A673 (cell line): Measurements from ENCODE around the gene PIEZO1. TPM values are rescaled to one million over a fixed set of nuclear protein-coding genes. Genes with fewer than 3 reads are reported as not detected.
A peak's percentile ranks its signal among the peaks of the same experiment; 100 is the strongest.

Experiments
- BruUV-seq: library from RNA; stranded (reverse); fragments of 400-500 nt; replicated peaks from 2 replicates; lab custom pipeline; 2021; lab: Mats Ljungman, UMichigan
- CTCF ChIA-PET: fragments of 300-600 bp; sonication (Branson Sonifier 250); formaldehyde crosslinking; loops from one replicate; lab custom pipeline; 2022; ENCODE audit warnings: antibody characterized with exemption; lab: Charles Lee
- POLR2A ChIA-PET: fragments of 300-600 bp; sonication (Branson Sonifier 250); formaldehyde crosslinking; loops from one replicate; lab custom pipeline; 2022; ENCODE audit warnings: antibody characterized with exemption; ENCODE audit not compliant: low non-redundant PET; lab: Charles Lee
- DNase-seq: peaks from one replicate; pipeline ENCODE4 v3.0.0-alpha.2; 2015; ENCODE audit warnings: low spot score
- H3K27ac ChIP-seq: fragments of 200-600 bp; sonication (generic); 2 replicates; pipeline ENCODE4 v1.5.1; 2016; ENCODE audit warnings: mixed run types, low read depth, mild to moderate bottlenecking, mixed read lengths, antibody characterized with exemption, low read length; ENCODE audit not compliant: poor library complexity, severe bottlenecking
- H3K27me3 ChIP-seq: fragments of 200-600 bp; sonication (generic); replicated peaks from 2 replicates; pipeline ENCODE4 v1.6.1; 2017; ENCODE audit warnings: mixed run types, low read depth, mild to moderate bottlenecking, mixed read lengths, antibody characterized with exemption, low read length; ENCODE audit not compliant: insufficient read depth, poor library complexity
- H3K36me3 ChIP-seq: fragments of 200-600 bp; sonication (generic); 2 replicates; pipeline ENCODE4 v1.6.1; 2016; ENCODE audit warnings: mixed run types, mild to moderate bottlenecking, mixed read lengths, antibody characterized with exemption, low read length; ENCODE audit not compliant: insufficient read depth, poor library complexity, severe bottlenecking
- H3K4me1 ChIP-seq: fragments of 200-600 bp; sonication (generic); 2 replicates; pipeline ENCODE4 v1.6.1; 2017; ENCODE audit warnings: mixed run types, mild to moderate bottlenecking, mixed read lengths, antibody characterized with exemption, low read length; ENCODE audit not compliant: insufficient read depth, poor library complexity, severe bottlenecking
- H3K4me3 ChIP-seq: fragments of 200-600 bp; sonication (generic); 2 replicates; pipeline ENCODE4 v1.5.1; 2016; ENCODE audit warnings: low read depth, mixed run types, mild to moderate bottlenecking, mixed read lengths, low read length; ENCODE audit not compliant: poor library complexity, severe bottlenecking
- H3K9me3 ChIP-seq: fragments of 200-600 bp; sonication (generic); 2 replicates; pipeline ENCODE4 v1.6.1; 2016; ENCODE audit warnings: mixed run types, low read depth, mild to moderate bottlenecking, mixed read lengths, antibody characterized with exemption, low read length; ENCODE audit not compliant: poor library complexity, severe bottlenecking
- CTCF ChIP-seq: fragments of 300-800, 200-600 bp; sonication (generic); conservative IDR thresholded peaks from 2 replicates; pipeline ENCODE4 v1.5.1; 2017; ENCODE audit warnings: low read depth, mild to moderate bottlenecking, antibody characterized with exemption, low read length, moderate library complexity, mixed read lengths
- EZH2 ChIP-seq: fragments of 200-600 bp; sonication (generic); IDR thresholded peaks from 2 replicates; pipeline ENCODE4 v1.6.1; 2017; ENCODE audit warnings: borderline replicate concordance, low read depth, mild to moderate bottlenecking, mixed read lengths, antibody characterized with exemption, low read length; ENCODE audit not compliant: poor library complexity, severe bottlenecking
- intact Hi-C: fragments of 100-400 bp; cut with micrococcal nuclease; formaldehyde crosslinking; loops from one replicate; pipeline ENCODE4 v1.10.0; 2022; ENCODE audit not compliant: unreplicated experiment
- total RNA-seq: library from RNA; stranded (reverse); gene quantifications from 2 replicates; pipeline ENCODE4 v1.2.3, GENCODE V29; 2021

PIEZO1 gene
- total RNA-seq, 1 experiment from 2014 or later, result 174 TPM

GRCh38 chr16:88811769-88812512 lies 26.9 kb upstream of the PIEZO1 start, which contains the start of gene APRT:
Gene APRT, minus strand, starts transcription at chr16:88811928. Its CDS starts 29 bp downstream, at chr16:88811899.
- Histone ChIP-seq H3K4me1 (peaks cover 7% of the 10 kb centered on the region), H3K4me3 (peak within 1 kb of the TSS; percentile 60), H3K9me3 (no peaks in the 10 kb centered on the region), H3K27ac (peak within 1 kb of the TSS; percentile 94), H3K27me3 (no peaks in the 10 kb centered on the region), H3K36me3 (peaks cover 34% of the 10 kb centered on the region)
- intact Hi-C loops, result loop anchor here (5.0 kb wide), 1 partner anchor 360 kb away; the partner anchor contains the start of gene CDH15
- ChIA-PET POLR2A (no interaction called here), CTCF (no interaction called here)
- no TSS peak for BruUV-seq
- TF ChIP-seq CTCF, result no peak
- no peak for TF ChIP-seq EZH2
- DNase-seq, result peak; percentile 93

- no peaks in the 10 kb centered on the region for H3K27me3 ChIP-seq
- BruUV-seq, result no TSS peak
- H3K36me3 ChIP-seq, result peaks cover 42% of the 10 kb centered on the region
- ChIA-PET POLR2A (no interaction called here), CTCF (interaction anchor here (0.5 kb wide), 1 partner anchor 381 kb away, joined by 6 read pairs; no protein-coding TSS in a partner anchor)
- H3K9me3 ChIP-seq, result no peaks in the 10 kb centered on the region
- TF ChIP-seq EZH2 (no peak), CTCF (no peak)
- intact Hi-C loops, result loop anchor here (5.0 kb wide), 1 partner anchor 361 kb away; the partner anchor contains the start of gene CDH15
- H3K27ac ChIP-seq, result peak overlapping the region; percentile 94
- H3K4me1 ChIP-seq, result peaks cover 10% of the 10 kb centered on the region
- peak overlapping the region; percentile 60 for H3K4me3 ChIP-seq
- DNase-seq, result peak; percentile 89
Observed at GRCh38 chr16:88810912-88811768, 26.1 kb upstream of the PIEZO1 start.

DNA sequence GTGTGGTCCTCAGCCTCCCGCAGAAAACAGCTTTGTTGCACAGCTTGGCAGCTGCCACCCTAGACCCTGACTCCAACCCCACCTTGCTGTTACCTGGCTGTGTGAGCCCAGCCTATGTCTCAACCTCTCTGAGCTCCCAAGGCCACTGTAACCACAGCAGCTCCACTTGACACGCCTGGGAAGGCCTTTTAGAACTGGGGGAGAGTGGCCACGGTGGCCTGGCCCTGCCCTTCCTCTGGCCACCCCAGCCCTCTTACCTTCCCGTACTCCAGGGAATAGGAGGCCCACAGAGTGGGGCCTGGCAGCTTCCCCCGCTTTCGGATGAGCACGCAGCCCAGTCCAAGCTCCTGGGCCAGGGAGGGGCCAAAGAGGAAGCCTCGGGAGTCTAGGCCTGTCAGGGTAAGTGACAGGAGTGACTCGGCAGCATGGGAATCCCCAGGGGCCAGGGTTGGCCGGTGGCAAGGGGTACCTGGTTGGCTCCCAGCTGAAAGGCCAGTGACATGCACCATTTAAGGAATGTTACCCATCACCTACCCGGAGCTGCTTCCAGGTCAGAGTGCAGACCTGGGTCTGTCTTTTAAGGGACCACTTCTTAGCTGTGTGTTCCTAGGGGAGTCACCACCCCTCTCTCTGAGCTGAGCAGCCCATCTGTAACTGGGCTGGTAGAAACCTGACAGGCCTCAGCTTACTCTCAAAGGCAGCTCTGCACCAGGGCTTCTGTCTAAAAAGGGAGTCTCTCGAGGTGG lies 25.3 kb upstream of the PIEZO1 start:
- Histone ChIP-seq H3K9me3 (no peaks in the 10 kb centered on the region), H3K27me3 (no peaks in the 10 kb centered on the region), H3K4me1 (peaks cover 17% of the 10 kb centered on the region), H3K4me3 (peak overlapping the region; percentile 60), H3K27ac (peak overlapping the region; percentile 94), H3K36me3 (peaks cover 50% of the 10 kb centered on the region)
- intact Hi-C loops, result loop anchor here (5.0 kb wide), 1 partner anchor 362 kb away; the partner anchor contains the start of gene CDH15
- DNase-seq, result peak; percentile 63
- CTCF ChIA-PET, result interaction anchor here (0.5 kb wide), 1 partner anchor 382 kb away, joined by 6 read pairs; no protein-coding TSS in a partner anchor
- TF ChIP-seq EZH2, result no peak
- TF ChIP-seq CTCF, result no peak
- POLR2A ChIA-PET, result no interaction called here
- BruUV-seq, result no TSS peak
